ENCODE measurements around the gene EDIL3.
"Not testable (repeated sequence)": the region's sequence is repeated elsewhere in the genome, so short reads cannot be mapped to it uniquely, and the experiment has no call there.

Gene EDIL3

DNA sequence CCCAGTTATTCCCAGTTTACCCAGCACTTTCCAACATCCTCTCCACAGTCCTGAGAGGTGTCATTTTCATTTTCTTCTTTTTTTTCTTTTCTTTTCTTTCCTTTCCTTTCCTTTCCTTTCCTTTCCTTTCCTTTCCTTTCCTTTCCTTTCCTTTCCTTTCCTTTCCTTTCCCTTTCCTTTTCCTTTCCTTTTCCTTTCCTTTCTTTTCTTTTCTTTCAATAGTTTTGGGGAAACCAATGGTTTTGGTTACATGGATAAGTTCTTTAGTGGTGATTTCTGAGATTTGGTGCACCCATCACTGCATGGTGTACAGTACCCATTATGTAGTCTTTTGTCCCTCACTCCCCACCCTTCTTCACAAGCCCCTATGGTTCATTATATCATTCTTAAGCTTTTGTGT, 224.0 kb downstream of the EDIL3 start:
- not testable (repeated sequence) for DNase-seq

DNA sequence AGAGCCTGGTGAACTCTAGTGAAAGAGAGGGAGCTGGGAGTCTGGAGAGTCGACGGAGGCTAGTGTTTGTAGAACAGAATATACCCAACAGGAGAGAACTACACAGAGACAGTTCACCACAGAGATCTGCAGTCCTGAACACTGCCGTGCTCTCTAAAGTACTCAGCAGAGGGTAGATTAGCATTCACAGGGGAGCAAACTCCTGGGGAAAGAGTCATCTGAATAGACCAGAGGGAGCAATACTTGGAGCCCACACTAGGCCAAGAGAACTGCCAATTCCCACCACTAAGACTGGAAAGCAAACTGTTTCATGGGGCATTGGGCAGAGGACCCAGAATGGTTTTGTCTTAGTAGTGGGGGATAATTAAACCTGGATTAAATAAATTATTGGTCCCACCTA, 235.6 kb downstream of the EDIL3 start:
- no peak for DNase-seq

DNA sequence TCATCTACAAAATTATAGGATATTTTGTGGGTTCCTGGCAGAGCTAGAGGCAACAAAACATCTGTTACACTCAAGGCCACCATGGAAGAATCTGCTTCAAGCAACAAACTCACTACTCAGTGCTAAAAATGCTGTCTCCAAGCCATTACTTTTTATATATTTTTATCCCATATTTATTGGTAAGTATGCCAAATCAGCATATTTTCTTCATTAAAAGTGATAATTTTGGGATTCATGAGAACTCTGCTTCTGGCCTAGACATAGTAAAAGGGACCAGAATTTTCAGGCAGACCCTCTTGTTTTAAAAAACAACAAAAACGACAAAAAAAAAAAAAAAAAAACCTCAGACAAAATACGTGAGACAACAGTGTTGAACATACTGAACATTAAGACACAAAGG, 236.0 kb downstream of the EDIL3 start:
- no peak for DNase-seq

DNA sequence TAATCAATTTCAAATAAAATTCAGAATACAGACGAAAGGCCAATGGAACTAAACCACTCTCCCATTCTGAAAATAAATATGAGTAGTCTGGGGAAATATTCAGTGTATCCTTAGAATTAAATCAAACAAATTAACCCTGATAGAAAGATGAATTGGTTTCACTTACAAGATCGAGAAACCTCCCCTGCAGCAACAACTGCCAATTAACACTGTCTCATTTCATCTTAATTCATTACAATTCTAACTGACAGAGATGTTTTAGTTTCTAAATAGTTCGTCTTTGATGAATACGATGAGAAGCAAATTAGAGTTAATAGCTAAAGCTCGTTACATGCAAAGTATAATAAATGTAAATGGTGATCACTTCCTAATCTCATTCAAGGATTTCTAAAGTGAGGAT, 247.1 kb downstream of the EDIL3 start:
- DNase-seq = no peak

DNA sequence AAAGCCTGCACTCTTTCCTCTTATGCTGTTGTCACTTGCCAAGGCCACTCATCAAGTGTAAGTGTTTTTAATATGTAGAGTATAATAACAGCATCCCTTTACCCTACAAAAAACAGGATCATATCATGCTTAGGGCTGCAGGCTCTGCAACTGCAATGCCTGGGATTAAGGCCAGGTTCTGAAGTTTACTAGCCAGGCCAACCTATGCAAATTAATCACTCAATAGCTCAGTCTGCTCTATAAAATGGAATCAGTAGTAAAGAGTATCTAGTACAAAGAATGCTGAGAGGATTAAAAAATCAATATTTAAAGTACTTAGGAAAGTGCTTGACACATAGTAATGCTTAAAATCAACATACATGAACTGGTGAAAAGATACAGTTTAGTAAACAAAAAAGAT, 253.3 kb downstream of the EDIL3 start:
- no peak for DNase-seq

DNA sequence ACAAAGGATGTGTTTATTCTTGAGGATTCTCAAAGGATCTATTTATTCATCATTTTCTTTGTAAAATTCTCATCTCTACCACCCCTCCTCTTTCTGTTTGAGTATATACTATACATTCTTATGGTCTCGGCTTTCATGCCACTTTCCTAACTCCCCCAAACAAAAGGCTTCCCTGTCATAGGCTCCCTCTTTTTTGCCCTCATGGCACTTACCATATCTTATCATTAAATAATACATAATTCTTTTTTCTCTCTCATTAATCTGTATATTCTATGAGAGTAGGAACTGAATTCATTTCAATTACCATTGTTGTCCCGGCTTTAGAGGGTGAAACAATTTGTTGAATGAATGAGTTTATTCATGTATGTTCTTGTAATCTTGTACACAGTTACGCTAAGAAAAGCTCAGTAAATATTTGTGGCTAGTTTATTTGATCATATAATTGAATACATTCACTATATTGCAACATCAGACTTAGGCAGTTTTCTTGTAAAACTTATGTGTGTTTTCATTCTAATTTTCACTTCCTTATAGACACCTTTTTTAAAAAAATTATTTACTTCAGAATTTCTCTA, 254.6 kb downstream of the EDIL3 start:
- DNase-seq = no peak

DNA sequence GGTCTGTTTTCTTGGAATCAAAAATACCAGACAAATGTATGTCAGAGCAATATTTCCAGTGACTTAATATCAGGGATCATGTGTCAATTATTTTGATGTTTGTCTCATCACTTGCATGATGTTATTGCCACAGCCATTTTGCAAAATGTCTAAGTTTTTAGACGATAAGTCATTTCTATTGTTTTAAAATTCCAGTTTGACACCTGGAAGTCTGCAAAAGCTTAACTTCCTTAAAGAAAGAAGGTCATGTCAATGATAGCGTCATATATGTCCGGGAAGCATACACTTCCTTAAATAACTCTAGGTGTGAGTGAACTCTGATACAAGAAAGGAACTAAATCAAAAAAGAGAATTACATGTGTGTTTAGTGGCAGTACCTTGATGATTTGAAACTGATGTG, 259.5 kb downstream of the EDIL3 start:
- no peak for DNase-seq

DNA sequence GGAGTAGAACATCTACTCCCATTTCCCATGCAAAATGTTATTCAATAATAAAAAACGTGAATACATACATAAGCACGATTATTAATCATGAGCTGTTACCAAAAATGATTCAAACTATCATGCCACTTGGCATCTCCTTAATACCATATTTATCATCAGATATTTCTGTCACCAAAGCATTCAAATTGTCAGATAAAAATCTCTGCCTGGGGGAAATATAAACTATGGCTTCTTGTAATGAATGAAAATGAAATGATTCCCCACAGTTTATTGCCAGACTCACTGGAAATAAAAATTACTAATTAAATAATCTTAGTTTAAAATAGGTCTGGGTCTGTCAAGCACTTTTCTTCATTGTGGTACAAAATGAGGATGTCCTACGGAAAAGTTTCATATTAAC, 265.4 kb downstream of the EDIL3 start:
- DNase-seq = no peak

DNA sequence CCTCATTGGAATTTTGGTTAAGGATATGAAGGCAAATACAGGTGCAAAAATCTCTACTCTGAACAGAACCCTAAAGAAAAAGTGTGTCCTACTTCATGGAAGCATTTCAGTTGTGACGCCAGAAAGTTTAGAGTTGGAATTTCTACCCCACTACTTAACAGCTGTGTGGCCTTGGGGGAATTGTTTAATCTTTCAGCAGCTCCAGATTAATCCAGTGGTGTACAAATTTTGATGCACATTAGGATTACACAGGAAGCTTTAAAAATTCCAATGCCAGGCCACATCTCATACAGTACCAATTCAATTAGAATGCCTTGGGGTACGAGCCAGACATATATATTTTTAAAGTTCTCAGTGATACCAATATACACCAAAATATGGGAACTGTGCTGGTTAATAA, 266.1 kb downstream of the EDIL3 start:
- DNase-seq = no peak

DNA sequence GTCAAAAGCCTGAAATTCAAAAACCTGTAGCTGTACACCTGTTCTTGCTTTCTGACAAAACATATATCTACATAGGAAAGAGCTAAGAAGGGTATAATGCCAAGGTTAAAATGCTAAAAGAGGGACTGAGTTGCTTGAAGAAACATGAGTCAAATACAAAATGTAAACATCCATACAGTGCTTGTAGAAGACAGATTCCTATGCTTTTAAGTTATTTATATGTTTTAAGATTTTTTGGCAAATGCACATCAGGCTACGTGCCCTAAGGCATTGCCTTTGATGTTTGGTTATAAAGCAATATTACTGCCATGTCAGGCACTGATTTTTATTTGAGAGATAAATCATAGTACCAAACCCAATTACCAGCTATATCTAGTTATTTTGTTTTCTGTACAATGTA, 269.0 kb downstream of the EDIL3 start:
- no peak for DNase-seq

DNA sequence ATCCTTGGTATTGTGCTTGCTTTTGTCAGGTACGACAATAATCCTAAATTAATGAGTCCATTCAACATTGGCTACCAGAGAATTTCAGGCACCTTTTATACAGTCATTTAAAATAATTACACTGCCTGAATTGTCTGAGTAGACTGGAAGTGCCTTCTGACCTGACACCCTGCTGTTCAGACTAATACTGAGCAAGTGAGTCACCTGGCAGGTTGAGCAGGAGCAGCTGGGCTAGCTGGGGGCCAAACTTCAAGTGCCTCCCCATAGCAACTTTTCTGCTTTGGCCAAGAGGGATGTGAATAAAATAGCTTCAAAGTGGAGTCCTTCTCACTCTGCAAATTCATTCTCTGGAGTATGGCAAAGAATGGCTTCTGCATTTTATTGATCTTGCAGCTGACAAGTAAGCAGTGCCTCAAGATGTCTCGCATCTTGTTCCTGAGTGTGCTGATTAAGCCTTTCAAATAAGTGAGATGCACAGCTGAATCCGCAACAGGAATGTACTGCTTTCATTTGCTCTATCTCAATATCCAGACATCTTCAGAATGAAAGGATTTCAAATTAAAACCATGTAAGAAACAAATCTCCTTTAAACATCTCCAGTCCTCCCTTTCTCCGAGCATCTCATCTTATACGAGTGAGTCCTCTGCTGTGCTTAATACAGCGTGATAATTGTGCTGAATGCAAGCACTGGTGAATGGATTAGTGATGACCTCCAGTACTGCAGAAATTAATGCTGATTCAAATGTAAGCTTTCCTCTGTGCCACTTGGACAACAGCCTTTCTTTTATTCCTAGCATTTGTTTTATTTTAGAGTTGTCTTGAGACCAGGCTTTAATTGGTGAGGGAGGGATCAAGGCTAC, 271.2 kb downstream of the EDIL3 start:
- DNase-seq = no peak

DNA sequence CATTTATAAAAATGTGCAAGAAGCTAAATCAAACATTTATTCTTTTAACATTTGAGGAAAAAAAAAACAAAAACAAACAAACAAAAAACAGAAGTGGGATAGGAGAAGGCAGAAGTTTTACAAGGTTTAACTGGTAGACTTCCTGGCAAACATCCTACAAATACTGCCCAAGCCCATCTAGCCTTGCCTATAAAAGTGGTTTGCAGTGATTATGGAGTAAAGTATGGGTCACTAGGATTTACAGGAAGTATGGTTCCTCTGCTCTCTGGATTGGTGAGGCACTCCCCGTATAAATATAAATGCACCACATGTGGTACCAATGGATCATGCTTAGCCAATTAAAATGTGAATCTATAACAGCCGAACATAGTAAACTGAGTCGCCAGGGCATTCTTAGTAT, 291.9 kb downstream of the EDIL3 start:
- no peak for DNase-seq

DNA sequence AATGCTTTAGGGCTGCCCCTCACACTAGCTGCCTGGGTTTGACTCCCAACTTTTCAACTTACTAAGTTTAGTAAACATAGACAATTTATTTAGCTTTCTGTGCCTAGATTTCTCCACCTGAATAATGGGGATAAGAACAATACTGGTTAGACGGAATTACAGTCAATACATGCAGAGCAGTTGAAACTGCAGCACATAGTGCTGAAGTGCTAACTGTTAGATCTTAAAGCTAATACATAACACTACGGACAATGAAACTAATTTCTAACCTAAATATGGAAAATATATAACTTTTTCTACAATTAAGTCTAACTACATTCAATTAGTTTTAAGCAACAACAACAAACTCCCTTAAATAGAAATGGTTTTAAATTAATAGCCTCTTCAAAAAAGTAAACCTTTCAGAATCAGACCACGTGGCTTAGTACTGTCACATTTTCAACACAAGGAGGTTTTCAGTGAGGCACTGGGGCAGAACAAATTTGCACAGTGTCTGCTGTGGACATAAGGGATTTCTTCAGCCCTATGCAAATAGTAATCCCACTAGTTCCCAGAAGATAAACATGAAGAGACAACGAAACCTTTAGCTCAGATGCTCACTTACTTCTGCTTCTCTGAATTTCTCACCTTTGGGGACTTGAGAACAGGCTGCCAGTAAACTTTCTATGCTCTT, 293.4 kb downstream of the EDIL3 start:
- DNase-seq = no peak

DNA sequence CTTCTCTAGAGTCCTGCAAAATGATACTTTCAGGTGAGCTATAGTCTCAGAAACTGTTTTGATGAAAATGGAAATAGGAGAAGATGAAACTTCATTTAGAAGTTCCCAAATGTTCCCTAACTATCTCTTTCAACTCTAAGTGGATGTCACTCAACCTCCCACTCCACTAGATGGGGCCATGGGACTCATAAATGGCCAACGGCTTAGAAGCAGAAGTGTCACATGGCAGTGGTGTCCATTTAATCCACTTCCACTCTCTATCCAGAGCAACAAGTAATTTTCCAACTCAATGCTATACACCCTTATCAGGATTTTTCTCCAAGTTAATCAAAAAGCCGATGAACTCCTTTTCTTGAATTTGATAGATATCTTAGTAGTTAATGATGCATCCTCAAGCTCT, 295.7 kb downstream of the EDIL3 start:
- peak; percentile 14 for DNase-seq

DNA sequence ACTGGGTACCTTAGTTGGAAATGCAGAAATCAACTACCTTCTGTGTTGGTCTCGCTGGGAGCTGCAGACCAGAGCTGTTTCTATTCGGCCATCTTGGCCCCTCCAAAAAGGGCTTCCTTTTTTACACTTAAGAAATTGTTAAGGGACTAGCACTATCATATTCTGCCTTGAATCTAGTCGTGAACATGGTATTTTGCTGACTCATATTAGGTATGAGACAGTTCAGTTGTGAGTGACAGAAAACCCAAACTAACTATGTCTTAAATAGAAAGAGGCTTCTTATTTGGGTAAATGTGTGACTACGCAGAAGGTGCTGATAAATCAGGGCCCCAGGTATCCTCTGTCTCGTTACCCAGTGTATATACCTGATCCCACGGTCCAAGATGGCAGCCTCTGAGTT, 298.2 kb downstream of the EDIL3 start:
- no peak for DNase-seq

DNA sequence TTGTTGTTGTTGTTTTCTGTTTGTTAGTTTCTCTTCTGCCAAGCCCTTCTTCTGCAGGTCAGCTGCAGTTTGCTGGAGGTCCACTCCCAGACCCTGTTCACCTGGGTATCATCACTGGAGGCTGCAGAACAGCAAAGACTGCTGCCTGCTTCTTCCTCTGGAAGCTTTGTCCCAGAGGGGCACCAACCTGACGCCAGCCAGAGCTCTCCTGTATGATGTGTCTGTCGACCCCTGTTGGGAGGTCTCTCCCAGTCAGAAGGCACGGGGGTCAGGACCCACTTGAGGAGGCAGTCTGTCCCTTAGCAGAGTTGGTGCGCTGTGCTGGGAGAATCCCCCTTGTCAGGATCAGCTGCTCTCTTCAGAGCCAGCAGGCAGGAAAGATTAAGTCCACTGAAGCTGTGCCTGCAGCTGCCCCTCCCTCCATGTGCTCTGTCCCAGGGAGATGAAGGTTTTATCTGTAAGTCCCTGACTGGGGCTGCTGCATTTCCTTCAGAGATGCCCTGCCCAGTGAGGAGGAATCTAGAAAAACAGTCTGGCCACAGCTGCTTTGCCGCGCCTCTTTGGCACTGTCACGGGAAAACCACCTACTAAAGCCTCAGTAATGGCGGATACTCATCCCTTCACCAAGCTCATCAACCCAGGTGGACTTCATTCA, 299.2 kb downstream of the EDIL3 start:
- no peak for DNase-seq

DNA sequence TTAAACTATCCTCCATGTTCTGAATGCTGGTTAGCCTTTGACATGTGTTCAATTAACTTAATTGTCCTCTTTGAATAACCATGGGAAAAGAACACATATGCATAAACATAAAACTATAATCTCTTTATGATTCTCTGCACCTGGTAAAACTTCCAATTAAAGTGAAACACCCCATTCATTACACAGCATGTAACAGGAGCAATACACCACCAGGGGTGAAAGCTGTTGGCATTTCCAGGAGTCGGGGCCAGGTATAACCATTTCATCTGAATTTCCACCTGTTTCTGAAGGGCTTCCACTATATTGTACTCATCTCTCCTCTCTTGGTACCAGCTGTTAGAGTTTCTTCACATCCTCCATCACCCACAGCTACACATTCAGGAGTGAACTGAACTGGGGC, 303.8 kb downstream of the EDIL3 start:
- DNase-seq = no peak

DNA sequence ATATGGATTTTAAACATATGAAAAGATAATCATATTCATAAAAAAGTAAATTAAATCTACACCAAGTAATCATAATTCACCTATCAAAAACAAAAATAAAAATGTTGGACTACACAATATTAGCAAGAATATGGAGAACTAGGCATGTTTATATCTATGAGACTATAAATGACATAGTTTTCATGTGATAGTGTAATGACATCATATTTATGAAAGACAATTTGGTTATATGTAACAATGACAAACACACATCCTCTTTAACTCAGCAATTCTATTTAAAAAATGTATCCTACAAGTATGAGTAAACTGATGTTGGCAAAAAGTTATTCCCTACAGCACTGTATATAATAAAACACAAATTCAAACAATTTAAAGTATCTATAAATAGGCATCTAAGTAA, 312.3 kb downstream of the EDIL3 start:
- DNase-seq = no peak

DNA sequence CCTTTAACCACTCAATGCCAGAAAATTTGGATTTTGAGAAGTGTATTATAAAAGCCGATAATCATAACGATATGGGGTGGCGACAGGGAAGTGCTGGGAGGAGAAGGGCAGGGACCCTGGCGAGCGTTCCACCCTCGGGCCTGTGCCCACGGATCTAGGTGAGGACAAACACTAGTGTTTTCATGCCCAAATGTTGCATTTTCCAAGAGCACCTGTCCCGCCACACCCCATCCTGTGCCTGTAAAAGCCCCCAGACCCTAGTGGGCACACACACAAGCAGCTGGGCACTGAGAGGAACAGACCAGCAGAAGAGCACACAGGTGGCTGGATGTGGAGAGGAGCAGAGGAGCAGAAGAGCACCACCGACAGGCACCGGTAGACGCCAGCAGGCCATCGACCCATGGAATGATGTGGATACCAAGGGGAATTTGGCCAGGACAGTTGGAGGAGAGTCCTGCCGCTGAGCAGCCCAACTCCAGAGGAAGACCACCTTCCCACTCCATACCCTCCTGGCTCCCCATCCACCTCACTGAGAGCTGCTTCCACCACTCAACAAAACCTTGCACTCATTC, 315.0 kb downstream of the EDIL3 start:
- no peak for DNase-seq

DNA sequence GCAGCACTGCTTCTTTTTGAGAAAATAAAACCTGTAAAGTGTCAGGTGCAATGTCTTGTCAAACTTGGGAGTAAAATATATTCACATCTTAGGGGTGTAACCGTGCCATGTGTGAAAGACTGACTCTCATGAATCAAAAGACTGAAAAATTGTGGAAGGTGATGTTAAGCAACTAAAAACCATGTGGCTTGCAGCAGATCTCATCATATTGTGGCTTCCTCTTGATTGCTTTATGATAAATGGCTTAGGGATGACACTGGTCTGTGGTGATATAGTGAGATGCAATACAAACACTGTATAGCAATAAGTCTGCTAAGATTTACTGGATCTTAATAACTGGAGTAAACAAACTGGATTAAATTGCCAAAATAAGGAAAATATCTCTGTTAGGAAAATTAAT, 321.6 kb downstream of the EDIL3 start:
- no peak for DNase-seq

DNA sequence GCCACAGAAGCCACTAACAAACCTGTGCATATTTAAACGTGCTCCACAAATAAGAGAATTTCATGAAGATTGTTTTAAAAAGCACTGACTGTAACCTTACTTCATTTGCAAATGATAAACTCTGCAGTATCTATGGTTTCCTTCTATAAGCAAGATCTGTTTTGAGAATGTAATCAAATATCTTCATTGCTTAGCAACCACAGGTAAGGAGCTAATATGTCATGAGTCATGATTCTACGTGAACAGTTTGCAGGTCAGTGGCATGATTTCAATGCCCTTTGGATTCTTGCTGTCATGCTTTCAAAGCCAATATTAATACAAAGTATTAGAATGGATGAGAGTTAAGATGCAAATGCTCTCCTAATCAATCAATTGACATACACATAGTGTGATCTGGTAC, 325.0 kb downstream of the EDIL3 start:
- no peak for DNase-seq

DNA sequence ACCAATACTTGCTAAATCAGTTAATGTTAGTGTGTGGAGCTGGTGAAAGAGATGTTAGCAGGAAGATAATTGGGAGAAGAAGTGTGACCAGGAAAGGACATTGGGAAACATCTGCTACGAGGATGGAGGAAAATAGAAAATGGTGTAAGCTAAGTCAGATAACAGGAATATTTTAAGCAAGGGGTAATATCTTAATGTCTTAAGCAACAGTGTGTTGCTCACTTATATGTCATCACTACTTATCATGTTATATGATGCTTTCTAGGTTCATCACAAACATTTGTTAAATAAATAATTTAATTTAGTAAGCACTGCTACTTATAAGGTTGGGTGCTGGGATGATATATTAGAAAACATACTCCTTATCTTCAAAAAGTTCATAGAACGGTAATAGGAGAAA, 326.1 kb downstream of the EDIL3 start:
- no peak for DNase-seq

DNA sequence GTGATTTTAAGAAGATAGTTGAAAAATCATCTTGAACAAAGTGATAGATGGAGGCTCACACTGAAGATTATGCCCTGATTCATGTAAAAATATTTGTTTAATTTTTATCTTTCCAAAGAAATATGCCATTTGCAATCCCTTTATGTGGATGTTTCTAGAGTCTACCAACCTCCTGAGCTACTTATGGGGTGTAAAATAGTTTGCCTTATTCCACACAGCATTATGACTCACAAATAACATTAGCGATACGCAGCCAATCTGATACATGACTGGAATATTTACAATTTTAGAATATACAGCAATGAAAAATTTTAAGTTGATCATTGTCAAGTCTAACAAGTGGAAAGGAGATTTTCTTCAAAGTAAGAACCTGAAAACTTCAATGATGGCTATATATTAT, 327.5 kb downstream of the EDIL3 start:
- DNase-seq = no peak

DNA sequence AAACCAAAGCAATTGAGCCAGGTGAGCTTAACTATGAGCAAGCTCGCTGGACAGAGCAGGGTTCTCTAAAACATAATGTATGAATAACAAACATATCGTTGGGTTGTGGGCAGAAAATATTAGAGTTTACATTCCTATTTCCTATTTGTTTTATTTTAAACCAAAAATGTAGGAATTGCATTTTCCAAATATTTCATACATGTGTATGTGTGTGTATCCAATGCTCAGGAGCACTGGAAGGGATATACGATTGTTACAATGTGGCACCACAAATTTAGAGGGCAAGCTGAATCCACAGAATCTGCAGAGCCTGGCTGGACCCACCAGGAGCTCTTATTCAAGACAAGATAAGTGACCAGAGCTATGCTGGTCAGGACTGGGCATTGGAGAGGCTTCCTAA, 338.7 kb downstream of the EDIL3 start:
- DNase-seq = no peak

Data from inflammatory macrophage treated with lipopolysaccharide for 4 hours (primary cell).